IPS DF 19.7 (cell line): Measurements from ENCODE around the gene MAN1C1.
"Not testable (repeated sequence)": the region's sequence is repeated elsewhere in the genome, so short reads cannot be mapped to it uniquely, and the experiment has no call there.

Source experiments
- DNase-seq: peaks from one replicate; pipeline ENCODE4 v3.0.0-alpha.2; 2013; ENCODE audit warnings: low read depth, low spot score

Gene MAN1C1

DNA sequence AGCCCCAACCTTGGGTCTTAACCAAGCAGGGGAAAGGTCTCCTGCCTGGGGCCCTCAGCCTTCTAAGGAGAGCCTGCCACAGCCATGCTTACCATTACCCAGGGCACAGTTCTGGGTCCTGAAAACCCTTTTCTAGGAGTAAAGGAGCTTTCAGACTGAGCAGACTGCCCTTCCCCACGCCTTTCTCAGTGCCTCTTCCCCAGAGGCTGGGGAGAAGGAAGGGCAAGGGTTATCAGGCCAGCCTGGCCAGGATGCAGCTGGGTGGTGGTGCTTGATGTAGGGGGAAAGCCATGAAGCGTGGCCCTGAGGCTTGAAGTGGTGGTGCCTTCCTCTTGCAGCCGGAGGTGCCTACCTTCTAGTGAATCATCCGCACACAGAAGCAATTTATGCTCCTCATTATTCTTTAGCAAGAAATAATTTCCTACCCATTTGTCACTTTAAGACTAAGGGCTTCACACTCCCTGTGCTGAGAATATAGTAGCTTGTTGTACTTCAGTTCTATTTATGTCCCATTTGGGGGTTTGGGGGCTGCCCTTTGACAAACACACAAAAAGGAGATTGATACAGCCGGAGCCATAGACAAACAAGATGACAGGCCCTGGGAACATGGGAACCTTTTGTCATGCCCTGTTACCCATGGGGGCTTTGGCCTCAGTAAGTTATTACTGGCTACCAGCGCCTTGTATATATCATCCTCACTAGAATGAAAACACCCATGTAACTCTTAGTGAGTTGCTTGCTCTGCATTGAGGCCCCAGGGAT, 40.7 kb downstream of the MAN1C1 start:
- no peak for DNase-seq

GRCh38 chr1:25657883-25658760, 41.5 kb downstream of the MAN1C1 start:
- no peak for DNase-seq

GRCh38 chr1:25658791-25659431, 42.3 kb downstream of the MAN1C1 start:
- no peak for DNase-seq

- no peak for DNase-seq
These were observed 44.6 kb downstream of the MAN1C1 start for GRCh38 chr1:25661043-25661815.

- DNase-seq, result no peak
These were observed 45.5 kb downstream of the MAN1C1 start for GRCh38 chr1:25662061-25662460.

DNA sequence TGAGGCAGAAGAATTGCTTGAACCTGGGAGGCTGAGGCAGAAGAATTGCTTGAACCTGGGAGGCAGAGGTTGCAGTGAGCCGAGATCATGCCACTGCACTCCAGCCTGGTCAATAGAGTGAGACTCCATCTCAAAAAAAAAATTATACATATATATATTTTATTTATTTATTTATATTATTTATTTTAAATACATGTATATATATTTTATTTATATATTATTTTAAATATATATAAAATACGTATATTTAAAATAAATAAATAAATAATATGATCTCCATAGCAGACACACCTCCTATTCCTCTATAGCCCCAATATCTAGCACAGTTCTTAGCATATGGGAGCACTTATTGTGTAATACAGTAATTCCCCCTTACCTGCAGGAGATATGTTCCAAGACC, 46.4 kb downstream of the MAN1C1 start:
- not testable (repeated sequence) for DNase-seq

GRCh38 chr1:25664357-25665199, 48.0 kb downstream of the MAN1C1 start:
- no peak for DNase-seq

- no peak for DNase-seq
These were observed 49.9 kb downstream of the MAN1C1 start for GRCh38 chr1:25666460-25666859.

- DNase-seq, result no peak
These were observed 52.5 kb downstream of the MAN1C1 start for GRCh38 chr1:25668931-25669573.

DNA sequence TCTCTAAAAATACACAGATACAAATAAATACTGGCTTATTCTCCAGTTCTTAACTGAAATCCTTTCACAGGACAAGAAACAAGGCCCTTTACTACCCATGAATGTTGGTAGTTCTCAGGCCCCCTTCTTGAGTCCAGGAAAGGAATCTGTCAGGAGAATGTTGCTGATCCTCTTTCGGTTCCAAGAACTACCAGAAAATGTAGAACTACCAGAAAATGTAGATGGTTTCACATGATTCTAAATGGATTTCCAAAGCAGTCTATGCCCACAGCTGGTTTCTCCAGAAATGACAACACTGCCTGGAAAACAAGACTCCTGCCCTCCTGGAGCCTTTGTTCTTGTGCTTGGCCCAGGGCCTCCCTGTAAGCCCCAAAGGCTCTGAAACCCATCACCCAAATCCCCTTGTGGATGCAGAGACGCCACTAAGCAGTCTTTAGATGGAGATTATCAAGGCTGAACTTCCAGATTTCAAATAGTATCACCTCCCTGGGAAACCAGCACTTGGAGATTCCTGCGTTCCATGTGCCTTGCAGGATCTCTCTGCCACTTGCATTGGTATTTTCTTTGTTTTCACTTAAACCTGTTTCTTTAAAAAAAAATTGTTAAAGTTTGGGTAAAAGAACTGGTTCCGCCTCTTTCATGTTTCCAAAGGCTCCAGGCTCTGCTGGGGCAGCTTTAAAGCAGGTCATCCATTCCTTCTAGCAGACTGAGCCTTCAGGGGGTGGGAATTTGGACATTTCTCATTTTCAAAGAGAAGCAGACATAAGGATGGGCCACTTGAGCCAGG, 53.4 kb downstream of the MAN1C1 start:
- no peak for DNase-seq

GRCh38 chr1:25671929-25672328, 55.3 kb downstream of the MAN1C1 start:
- no peak for DNase-seq

- DNase-seq, result no peak
These were observed 56.3 kb downstream of the MAN1C1 start for GRCh38 chr1:25672763-25673409.

- no peak for DNase-seq
These were observed 56.9 kb downstream of the MAN1C1 start for GRCh38 chr1:25673456-25673855.

DNA sequence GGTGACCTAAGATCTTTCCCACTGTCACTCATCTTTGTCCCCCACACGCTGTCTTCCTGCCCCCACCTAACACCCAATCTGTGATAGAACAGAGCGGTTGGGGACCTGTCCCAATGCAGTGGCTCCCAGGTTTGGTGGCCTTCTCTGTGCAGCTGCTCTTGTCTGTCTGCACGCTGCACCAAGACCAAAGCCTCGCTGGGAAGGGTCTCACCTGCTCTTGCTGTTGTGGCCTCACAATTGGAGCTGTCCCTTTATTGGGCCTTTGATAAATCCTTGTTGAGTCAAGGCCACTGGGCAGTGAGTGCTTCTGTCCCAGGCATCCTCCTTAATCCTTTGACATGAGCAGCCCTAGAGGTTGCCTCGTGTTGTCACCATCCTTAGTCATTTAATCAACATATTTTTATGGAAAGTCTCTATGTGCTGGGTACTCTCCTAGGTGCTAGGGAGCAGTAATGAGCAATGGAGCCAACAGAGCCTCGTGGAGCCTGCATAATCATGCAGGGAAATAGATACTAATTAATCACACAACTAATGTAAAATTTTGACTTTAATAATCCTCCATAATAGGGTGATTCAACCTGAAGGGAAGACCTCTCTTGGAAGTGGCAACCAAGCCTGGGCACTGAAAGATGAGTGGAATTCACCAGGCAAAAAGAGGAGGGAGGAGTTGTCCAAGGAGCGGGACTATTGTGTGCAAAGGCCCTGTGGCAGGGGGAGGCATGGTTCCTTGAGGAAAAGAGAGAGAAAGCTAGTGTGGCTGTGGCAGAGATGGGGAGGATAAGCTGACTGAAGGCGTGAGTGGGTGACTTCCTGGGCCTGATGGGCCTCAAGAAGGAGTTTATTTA, 57.6 kb downstream of the MAN1C1 start:
- no peak for DNase-seq

GRCh38 chr1:25674807-25675084, 58.2 kb downstream of the MAN1C1 start:
- DNase-seq, result no peak

DNA sequence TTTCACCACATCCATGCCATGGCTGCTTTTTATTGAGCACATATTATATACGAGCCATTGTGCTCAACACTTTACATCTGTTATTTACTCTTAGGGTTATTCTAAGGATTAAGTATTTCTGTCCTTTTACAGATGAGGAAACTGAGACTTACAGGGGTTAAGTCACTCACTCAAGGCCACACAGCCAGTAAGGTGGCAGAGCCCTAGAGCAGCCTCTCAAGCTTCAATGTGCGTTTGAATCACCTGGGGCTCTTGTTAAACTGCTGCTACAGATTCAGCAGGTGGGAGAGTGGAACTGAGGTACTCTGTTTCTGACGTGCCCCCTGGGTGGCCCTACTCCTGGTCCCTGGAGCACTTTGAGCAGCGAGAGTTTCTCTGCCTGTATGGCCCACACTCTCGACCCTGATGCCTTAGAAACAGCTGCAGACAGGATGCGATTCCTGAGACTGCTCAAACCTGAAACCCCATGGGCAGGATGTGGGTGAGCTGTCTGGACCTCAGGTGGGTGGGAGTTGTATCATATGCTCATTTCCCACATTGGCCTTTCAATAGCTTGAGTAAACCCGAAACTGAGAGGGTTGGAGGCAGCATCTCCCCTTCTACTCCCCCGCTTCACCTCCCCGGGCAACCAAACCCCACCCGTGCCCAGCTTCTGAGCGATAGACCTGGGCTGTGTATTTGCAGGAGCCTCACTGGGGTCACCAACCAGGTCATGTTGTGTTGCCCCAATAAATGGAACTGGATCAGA, 59.3 kb downstream of the MAN1C1 start:
- DNase-seq, result no peak

- DNase-seq, result no peak
These were observed 59.9 kb downstream of the MAN1C1 start for GRCh38 chr1:25676488-25676887.
